ENCODE data around the gene TMEM247.
A peak's percentile ranks its signal among the peaks of the same experiment; 100 is the strongest.
"Not testable (repeated sequence)": the region's sequence is repeated elsewhere in the genome, so short reads cannot be mapped to it uniquely, and the experiment has no call there.

TMEM247 gene

DNA sequence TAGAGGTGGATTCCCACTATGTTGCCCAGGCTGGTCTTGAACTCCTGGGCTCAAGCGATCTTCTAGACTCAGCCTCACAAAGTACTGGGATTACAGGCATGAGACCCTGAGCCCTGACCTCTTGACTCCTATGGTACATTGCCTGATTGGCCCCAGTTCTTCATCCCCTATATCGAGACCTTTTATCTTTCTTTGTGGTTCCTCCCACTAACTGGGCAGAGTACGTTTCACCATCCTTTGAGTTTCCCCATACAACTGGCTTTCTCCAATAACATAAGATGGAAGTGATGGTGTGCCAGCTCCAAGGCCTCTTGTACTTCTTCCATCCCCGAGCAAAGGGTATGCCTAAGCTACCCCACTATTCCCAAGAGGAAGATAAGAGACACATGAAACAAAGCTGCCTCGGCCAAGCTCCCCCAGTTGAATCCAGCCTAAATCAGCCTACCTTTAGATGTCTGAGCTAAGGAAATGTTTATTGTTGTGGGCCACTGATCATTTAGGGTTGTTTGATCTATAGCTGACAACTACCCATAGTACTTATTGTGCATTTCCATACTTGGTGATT, 8.3 kb upstream of the TMEM247 start:
- TF ChIP-seq, protein P1, sequence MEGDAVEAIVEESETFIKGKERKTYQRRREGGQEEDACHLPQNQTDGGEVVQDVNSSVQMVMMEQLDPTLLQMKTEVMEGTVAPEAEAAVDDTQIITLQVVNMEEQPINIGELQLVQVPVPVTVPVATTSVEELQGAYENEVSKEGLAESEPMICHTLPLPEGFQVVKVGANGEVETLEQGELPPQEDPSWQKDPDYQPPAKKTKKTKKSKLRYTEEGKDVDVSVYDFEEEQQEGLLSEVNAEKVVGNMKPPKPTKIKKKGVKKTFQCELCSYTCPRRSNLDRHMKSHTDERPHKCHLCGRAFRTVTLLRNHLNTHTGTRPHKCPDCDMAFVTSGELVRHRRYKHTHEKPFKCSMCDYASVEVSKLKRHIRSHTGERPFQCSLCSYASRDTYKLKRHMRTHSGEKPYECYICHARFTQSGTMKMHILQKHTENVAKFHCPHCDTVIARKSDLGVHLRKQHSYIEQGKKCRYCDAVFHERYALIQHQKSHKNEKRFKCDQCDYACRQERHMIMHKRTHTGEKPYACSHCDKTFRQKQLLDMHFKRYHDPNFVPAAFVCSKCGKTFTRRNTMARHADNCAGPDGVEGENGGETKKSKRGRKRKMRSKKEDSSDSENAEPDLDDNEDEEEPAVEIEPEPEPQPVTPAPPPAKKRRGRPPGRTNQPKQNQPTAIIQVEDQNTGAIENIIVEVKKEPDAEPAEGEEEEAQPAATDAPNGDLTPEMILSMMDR (IDR thresholded peaks at IDR 0.05; ENCODE audit: borderline replicate concordance, extremely low read depth, low read length, poor library complexity, severe bottlenecking) = no peak
- TF ChIP-seq EZH2 (IDR thresholded peaks at IDR 0.05; ENCODE audit: borderline replicate concordance, low read depth, low read length, severe bottlenecking) = no peak
- no peak overlapping the region for H2AFZ ChIP-seq (ENCODE audit: low read depth, low read length)
- ATAC-seq (ENCODE audit: insufficient read depth, low read depth) = no peak
- no peaks in the 10 kb centered on the region for H3K9me3 ChIP-seq (ENCODE audit: insufficient read depth, low read length, severe bottlenecking)
- H3K79me2 ChIP-seq (ENCODE audit: insufficient read depth, low read length) = no peaks in the 10 kb centered on the region
- no peak overlapping the region for H3K4me2 ChIP-seq (ENCODE audit: insufficient read depth, low read length)
- no peaks in the 10 kb centered on the region for H3K36me3 ChIP-seq (ENCODE audit: insufficient read depth, low read length)
- H3K27ac ChIP-seq (ENCODE audit: low read length) = no peak overlapping the region
- no peaks in the 10 kb centered on the region for H3K4me1 ChIP-seq (ENCODE audit: insufficient read depth, low read length)
- no peaks in the 10 kb centered on the region for H4K20me1 ChIP-seq (ENCODE audit: insufficient read depth, low read length)
- no peak overlapping the region for H3K9ac ChIP-seq (ENCODE audit: low read depth, low read length)
- H3K4me3 ChIP-seq (ENCODE audit: low read depth in 1 of 2, low read length in 2 of 2) = no peak overlapping the region
- H3K27me3 ChIP-seq (ENCODE audit: insufficient read depth, low read length, poor library complexity) = no peaks in the 10 kb centered on the region
- no peak for DNase-seq

DNA sequence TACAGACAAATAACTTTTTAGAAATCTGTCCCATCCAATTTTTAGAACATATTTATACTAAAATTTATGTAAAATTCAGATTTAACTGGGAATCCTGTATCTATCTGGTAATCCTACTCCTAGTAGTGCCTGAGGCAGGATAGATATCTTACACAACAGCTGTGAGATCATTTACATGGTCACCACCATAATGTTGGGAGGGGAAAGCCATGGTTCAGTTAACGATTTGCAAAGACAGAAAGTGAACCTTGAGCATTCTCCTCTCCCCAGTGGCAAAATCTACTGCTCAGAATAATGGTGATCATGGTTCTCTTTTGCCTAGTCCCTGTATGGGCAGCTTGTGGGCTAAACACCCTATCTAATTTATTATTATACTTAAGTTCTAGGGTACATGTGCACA, 7.7 kb upstream of the TMEM247 start:
- H3K4me2 ChIP-seq (ENCODE audit: insufficient read depth, low read length) = no peak overlapping the region
- H3K79me2 ChIP-seq (ENCODE audit: insufficient read depth, low read length) = no peaks in the 10 kb centered on the region
- TF ChIP-seq, protein P1 (IDR thresholded peaks at IDR 0.05; ENCODE audit: borderline replicate concordance, extremely low read depth, low read length, poor library complexity, severe bottlenecking) = no peak
- no peak for TF ChIP-seq EZH2 (IDR thresholded peaks at IDR 0.05; ENCODE audit: borderline replicate concordance, low read depth, low read length, severe bottlenecking)
- no peaks in the 10 kb centered on the region for H3K27me3 ChIP-seq (ENCODE audit: insufficient read depth, low read length, poor library complexity)
- no peak overlapping the region for H2AFZ ChIP-seq (ENCODE audit: low read depth, low read length)
- H4K20me1 ChIP-seq (ENCODE audit: insufficient read depth, low read length) = no peaks in the 10 kb centered on the region
- ATAC-seq (ENCODE audit: insufficient read depth, low read depth) (no peak), DNase-seq (no peak)
- H3K27ac ChIP-seq (ENCODE audit: low read length) = no peak overlapping the region
- no peak overlapping the region for H3K4me3 ChIP-seq (ENCODE audit: low read depth in 1 of 2, low read length in 2 of 2)
- no peak overlapping the region for H3K9ac ChIP-seq (ENCODE audit: low read depth, low read length)
- no peaks in the 10 kb centered on the region for H3K36me3 ChIP-seq (ENCODE audit: insufficient read depth, low read length)
- H3K9me3 ChIP-seq (ENCODE audit: insufficient read depth, low read length, severe bottlenecking) = no peaks in the 10 kb centered on the region
- no peaks in the 10 kb centered on the region for H3K4me1 ChIP-seq (ENCODE audit: insufficient read depth, low read length)

DNA sequence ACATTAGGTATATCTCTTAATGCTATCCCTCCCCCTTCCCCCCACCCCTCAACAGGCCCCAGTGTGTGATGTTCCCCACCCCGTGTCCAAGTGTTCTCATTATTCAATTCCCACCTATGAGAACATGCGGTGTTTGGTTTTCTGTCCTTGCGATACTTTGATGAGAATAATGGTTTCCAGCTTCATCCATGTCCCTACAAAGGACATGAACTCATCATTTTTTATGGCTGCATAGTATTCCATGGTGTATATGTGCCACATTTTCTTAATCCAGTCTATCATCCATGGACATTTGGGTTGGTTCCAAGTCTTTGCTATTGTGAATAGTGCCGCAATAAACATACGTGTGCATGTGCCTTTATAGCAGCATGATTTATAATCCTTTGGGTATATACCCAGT, 7.2 kb upstream of the TMEM247 start:
- H3K27me3 ChIP-seq (ENCODE audit: insufficient read depth, low read length, poor library complexity); H3K4me3 ChIP-seq (ENCODE audit: low read depth in 1 of 2, low read length in 2 of 2); H3K27ac ChIP-seq (ENCODE audit: low read length); DNase-seq; H3K4me1 ChIP-seq (ENCODE audit: insufficient read depth, low read length); H3K9me3 ChIP-seq (ENCODE audit: insufficient read depth, low read length, severe bottlenecking); H2AFZ ChIP-seq (ENCODE audit: low read depth, low read length); H4K20me1 ChIP-seq (ENCODE audit: insufficient read depth, low read length); ATAC-seq (ENCODE audit: insufficient read depth, low read depth); H3K4me2 ChIP-seq (ENCODE audit: insufficient read depth, low read length); H3K36me3 ChIP-seq (ENCODE audit: insufficient read depth, low read length); H3K79me2 ChIP-seq (ENCODE audit: insufficient read depth, low read length); H3K9ac ChIP-seq (ENCODE audit: low read depth, low read length): not testable (repeated sequence)

DNA sequence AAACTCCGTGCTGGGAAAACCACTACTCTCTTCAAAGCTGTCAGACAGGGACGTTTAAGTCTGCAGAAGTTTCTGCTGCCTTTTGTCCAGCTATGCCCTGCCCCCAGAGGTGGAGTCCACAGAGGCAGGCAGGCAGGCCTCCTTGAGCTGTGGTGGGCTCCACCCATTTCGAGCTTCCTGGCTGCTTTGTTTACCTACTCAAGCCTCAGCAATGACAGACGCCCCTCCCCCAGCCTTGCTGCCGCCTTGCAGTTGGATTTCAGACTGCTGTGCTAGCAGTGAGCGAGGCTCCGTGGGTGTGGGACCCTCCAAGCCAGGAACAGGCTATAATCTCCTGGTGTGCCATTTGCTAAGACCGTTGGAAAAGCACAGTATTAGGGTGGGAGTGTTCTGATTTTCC, 1.9 kb upstream of the TMEM247 start:
- not testable (repeated sequence) for H4K20me1 ChIP-seq (ENCODE audit: insufficient read depth, low read length); H3K4me2 ChIP-seq (ENCODE audit: insufficient read depth, low read length); H3K9me3 ChIP-seq (ENCODE audit: insufficient read depth, low read length, severe bottlenecking); H2AFZ ChIP-seq (ENCODE audit: low read depth, low read length); H3K9ac ChIP-seq (ENCODE audit: low read depth, low read length); H3K27ac ChIP-seq (ENCODE audit: low read length); ATAC-seq (ENCODE audit: insufficient read depth, low read depth); H3K4me1 ChIP-seq (ENCODE audit: insufficient read depth, low read length); H3K79me2 ChIP-seq (ENCODE audit: insufficient read depth, low read length); H3K27me3 ChIP-seq (ENCODE audit: insufficient read depth, low read length, poor library complexity); H3K36me3 ChIP-seq (ENCODE audit: insufficient read depth, low read length); H3K4me3 ChIP-seq (ENCODE audit: low read depth in 1 of 2, low read length in 2 of 2)
- peak; percentile 26 for DNase-seq
